ENCODE data around the gene IRAK4.

DNA sequence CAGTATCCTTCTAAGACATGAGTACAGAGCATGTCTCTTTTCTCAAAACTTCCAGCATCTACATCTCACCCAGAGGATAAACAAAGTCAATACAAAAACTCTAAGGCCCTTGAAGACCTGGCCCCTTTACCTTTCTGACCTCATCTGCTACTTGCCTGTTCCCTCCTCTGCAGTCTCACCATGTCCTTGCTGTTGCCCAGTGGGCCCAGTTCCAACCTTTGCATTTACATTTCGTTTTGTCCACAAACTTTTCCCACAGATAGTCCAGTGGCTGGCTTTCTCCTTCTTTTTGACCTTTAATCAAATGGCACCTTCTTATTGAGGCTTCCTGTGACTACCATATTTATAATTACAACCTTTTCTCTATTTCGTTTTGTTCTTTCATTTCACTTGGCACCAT lies 1.6 kb downstream of the IRAK4 start:
- TF ChIP-seq POLR2A (IDR thresholded peaks at IDR 0.05; ENCODE audit: low read depth, low read length) (no peak), TAF1 (IDR thresholded peaks at IDR 0.05; ENCODE audit: low read depth, low read length) (no peak), SPI1 (IDR thresholded peaks at IDR 0.05; ENCODE audit: low read depth, low read length) (no peak), POLR2AphosphoS5 (IDR thresholded peaks at IDR 0.05; ENCODE audit: low read depth, low read length) (no peak), PAX5 (IDR thresholded peaks at IDR 0.05; ENCODE audit: insufficient read depth, low read length, severe bottlenecking) (no peak)

All from GM12891 (cell line).